GM23248 (cell line): Measurements from ENCODE around the gene CAPN8.

ENCODE experiments used
- EZH2 ChIP-seq: fragments of 200-600 bp; sonication (generic); IDR thresholded peaks from 2 replicates; pipeline ENCODE4 v1.6.1; 2018; ENCODE audit warnings: antibody characterized with exemption, mild to moderate bottlenecking; ENCODE audit not compliant: insufficient read depth, poor library complexity, severe bottlenecking
- EZH2phosphoT487 ChIP-seq: fragments of 200-600 bp; sonication (generic); IDR thresholded peaks from 2 replicates; pipeline ENCODE4 v1.6.1; 2018; ENCODE audit warnings: antibody characterized with exemption, moderate library complexity, mild to moderate bottlenecking, low read depth; ENCODE audit not compliant: insufficient read depth

GRCh38 chr1:223714849-223715603 lies 49.5 kb upstream of the CAPN8 start:
- TF ChIP-seq EZH2 (no peak), EZH2phosphoT487 (no peak)
